Measurements from ENCODE around the gene TIMM22.

TIMM22 gene

DNA sequence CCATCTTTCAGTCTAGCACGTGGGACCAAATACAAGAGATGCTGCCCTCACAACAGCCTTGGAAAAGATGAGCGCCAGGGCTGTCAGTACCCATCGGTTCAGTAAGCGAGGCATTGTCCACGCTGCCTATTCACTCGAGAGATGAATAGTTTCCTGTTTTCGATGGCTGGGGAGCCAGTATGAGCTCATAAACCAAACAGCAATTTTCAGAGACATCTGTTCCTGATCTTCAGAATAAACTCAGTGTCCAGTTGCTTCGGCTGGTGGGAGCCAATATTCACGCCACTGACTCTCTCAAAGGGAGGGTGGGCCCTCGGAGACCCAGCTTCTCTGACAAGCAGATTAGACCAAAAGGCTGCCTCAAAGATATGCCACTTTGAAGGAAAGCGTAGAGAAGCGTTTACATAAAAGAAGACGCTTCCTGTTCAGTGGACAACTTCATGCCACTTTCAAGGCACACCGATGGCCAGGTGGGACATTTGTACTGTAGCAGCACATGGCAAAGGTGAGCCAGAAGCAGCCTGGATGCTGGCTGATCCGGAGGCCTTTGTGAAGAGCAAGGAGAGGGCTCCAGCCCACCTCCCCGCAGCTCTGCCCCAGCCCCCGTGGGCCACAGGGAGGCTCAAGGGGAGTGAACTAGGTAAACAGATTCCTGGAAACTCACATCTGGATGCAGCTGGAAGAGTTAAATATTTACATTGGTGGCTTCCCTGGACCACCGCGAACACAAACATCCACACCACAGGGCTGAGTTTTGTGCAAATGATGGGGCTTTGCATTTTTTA is 6.0 kb downstream of the TIMM22 start:
- no peak for DNase-seq (ENCODE audit: low read depth)

GRCh38 chr17:1003633-1003971 is 6.7 kb downstream of the TIMM22 start:
- DNase-seq (ENCODE audit: low read depth) = no peak

GRCh38 chr17:1003972-1004768 is 7.2 kb downstream of the TIMM22 start:
- DNase-seq (ENCODE audit: low read depth) = no peak

DNA sequence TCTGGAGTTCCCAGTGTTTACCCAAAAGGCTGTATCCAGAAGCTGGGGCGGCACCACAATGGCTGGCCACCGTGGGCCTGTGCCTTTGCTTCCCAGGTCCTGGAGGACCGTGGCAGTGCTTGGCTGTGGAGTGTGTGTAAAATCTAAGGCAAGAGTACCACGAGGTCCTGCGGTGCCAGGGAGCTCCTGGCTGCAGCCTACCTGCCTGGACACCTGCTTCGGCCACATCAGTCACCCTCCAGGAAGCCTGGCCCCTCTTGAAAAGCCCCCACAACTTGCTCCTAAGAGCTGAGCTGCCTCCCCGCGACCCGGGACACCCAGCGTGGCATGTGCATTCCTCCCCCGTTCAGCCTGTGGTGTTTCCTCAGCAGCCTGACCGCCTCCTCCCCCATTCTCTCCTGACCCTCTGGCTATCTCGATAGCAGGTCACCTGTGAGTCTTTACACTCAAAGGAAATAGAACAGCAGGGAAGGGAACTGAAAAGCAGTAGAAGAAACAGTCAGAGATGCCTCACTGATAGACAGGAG is 7.9 kb downstream of the TIMM22 start:
- DNase-seq (ENCODE audit: low read depth) = no peak

DNA sequence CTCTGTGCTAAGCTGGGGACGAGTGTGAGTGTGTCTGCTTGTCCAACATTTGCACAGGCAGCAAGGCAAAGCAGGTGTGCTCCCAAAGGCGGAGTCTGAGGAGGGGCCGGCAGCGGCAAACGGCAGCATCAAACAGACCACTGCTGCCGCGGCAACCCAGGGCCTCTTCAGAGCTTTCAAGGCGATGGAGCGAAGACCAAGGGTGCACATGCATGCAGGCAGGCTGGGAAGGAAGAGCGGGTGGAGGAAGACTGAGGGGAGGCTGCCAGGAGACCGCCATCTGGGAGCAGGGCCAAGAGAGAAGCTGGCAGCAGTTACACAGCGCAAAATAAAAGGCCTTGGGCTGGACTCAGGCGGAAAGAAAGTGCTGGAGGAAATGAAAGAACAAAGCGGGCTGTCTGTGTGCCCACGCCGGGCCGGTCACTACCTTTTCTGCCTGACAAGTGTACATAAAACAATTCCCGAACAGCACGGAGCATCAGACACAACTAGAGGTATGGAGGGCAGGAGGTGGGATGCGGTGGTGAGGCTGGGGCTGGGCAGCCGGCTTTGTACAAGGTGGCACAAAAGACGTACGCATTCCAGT is 8.5 kb downstream of the TIMM22 start:
- DNase-seq (ENCODE audit: low read depth) = no peak

- no peak for DNase-seq (ENCODE audit: low read depth)
Observed at GRCh38 chr17:1006054-1006453, 9.1 kb downstream of the TIMM22 start.

DNA sequence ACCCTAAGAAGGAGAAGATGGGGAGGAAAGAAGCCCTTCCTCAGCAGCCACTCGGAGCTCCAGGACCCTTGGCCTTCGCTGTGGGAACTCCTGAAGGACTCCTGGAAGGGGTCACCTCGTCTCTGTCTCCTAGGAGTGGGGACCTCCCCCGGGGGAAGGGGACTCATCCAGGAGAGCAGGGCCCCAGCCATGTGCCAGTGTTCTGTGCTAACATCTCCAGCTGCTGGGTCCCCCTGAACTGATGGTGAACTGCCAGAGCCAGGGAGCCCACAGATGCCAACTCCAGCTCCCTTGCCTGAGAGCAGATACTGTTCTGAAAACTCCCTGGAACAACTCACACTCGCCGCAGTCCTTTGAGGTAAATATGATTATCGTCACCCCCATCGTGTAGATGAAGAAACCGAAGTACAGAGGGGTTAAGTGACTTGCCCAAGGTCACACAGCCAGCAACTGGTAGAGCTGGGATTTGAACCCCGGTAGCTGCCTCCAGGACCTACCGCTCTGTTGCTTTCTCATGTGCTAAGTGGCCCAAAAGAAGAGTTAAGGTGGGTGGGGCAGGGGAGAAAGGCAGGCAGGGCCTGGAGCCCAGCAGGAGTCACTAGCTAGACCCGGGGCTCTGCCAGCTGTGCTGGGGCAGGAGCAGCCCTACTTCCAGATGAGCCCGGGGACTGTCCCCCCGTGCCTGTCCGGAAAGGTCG is 10.5 kb downstream of the TIMM22 start:
- DNase-seq (ENCODE audit: low read depth) = no peak

GRCh38 chr17:1008008-1008761 is 11.3 kb downstream of the TIMM22 start:
- no peak for DNase-seq (ENCODE audit: low read depth)

DNA sequence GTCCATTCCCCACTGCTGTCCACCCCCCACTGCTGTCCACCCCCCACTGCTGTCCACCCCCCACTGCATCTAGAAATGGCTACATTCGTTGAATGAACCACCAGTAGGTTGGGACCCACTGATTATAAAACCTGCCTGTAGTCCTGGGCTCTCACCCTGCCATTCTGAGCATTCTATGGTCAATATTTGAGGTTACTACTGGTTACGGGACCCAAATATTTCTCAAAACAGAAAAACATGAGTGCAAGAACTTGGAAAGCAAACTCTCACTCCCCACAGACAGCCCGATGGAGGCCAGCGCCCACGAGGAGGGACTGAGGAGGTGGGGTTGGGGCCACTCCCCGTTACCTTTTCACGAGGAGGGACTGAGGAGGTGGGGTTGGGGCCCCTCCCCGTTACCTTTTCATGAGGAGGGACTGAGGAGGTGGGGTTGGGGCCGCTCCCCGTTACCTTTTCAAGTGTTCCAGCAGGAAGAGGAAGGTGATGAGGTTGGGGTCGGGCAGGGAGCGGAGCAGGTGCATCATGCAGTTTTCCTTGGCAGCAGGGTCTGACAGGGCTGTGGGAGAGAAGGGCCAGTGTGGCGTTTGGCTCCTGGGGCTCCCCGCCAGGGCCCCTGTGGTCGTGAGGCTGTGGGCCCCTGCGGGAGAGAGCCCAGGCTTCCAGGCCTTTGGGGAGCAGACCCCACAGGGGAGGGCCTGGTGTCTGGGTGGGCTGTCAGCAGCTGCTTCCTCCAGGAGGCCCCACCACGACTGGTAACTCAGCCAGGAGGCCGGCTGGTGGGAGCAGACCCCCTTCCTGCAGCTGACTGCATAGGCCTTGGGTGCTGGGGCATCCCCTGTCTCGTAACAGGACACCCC is 12.5 kb downstream of the TIMM22 start:
- no peak for DNase-seq (ENCODE audit: low read depth)

GRCh38 chr17:1010086-1010450 is 13.1 kb downstream of the TIMM22 start:
- no peak for DNase-seq (ENCODE audit: low read depth)

DNA sequence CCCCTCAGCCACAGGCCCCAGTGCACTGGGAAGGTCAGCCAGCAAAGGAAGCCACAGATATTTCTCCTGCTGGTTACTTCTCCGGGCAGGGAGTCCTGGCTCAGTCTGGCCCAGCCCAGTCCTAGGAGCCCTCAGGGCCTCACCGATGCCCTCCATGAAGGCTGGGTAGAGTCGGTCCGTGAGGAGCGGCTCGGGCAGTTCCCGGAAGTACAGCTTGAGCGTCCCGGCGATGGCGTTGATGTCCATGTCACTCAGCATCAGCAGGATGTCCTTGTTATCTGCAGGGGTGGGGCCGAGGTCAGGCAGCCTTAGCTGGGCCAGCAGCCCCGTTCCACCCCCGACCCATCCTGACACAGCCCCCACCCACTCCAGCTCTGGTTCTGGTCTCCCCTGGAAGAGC is 13.7 kb downstream of the TIMM22 start:
- DNase-seq (ENCODE audit: low read depth) = no peak

- DNase-seq (ENCODE audit: low read depth) = no peak
Observed at GRCh38 chr17:1011138-1011537, 14.2 kb downstream of the TIMM22 start.

DNA sequence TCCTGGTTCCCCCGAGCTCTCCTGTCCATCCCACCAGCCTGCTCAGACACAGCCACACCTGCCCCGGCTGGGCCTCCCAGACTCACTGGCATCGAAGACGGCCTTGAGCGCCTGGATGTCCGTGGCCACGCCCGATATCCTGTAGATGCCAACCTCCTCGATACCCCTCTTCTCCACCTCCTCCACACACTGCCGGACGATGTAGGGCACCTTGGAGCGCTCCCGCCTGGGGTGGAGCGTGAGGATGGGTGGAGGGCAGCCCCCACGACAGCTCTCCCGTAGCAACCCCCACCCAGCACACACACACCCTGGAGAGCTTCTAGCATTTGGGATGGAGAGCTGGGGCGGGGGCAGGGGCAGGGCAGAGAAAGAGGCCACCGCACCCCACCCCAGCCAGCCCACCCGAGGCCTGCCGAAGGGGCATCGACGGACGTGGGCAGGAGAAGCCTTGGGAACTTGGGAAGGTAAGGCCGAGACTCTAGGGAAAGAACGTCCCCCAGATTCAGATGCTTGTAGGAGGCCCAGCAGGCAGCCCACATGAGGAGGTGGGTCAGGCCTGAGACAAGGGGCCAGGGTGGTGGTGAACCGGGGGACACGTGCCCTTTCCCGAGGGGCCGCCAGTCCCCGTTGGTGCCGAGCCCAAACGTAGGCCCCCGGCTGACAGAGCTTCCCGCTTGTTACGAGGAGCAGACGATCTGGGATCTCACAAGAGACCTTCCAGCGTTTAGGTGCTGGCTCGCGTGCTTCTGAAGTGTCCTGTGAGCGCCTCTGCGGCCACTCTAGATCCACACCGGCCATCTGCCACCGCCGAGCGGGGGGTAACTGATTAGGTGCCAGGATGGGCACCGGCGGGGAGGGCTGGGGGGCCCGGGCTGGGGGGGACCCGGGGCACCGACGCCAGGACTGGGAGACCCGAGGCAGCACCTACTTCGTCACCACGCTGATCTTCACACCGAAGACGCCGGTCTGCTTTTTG is 15.1 kb downstream of the TIMM22 start:
- no peak for DNase-seq (ENCODE audit: low read depth)

DNA sequence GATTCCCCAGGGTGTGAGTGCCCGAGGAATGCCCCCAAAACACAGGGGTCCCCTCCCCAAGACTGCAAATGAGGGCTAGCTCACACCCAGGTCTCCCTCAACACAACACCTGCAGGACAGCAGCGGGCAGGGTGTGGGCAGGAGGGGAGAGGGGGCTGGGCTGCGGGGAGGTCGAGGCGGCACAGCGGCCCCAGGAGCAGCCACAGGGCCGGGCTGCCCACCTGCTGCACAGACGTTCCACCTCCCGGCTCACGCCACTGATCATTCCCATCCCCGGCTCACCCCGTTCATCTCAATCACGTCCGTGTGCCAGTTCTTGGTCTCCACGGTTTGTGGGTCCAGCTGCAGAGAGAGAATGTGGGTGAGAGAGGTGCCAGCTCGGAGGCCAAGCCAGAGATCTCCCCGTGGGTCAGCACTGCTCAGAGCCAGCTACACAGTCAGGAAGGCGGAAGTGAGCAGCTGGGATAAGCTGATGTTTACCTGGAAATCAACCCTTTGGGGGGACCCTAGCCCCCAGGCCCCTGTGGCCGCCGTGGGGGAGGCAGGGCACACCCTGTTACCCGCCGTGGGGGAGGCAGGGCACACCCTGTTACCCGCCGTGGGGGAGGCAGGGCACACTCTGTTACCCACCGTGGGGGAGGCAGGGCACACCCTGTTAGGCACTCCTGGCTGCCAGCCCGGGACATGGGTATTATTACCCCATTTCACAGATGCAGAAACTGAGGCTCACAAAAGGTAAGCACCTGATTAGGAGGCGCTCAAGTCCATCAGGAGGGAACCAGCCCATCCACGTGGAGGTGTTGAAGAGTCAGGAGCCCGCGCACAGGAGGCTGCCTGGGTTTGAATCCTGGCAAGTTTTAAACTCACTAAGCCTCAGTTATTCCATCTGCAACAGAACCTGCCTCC is 16.1 kb downstream of the TIMM22 start:
- DNase-seq (ENCODE audit: low read depth) = no peak

- no peak for DNase-seq (ENCODE audit: low read depth)
Observed at GRCh38 chr17:1013729-1014090, 16.8 kb downstream of the TIMM22 start.

DNA sequence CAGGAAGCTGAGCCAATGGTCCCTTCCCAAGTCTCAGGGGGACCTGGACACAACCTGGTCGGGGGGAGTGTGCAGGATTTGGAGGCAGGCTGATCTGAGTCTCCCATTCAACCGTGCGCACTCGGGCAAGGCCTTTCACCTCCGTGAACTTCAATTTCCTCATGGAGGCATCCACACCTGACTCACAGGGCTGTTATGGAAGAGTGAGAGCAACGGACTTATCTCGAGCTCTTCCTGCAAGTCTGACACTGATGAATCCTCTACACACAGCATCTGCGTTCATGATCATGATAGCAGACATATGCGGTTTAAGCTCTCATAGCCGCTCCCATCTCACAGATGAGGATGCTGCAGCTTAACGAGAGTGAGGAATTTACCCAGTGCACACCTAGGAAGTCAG is 21.6 kb downstream of the TIMM22 start:
- DNase-seq (ENCODE audit: low read depth) = no peak

DNA sequence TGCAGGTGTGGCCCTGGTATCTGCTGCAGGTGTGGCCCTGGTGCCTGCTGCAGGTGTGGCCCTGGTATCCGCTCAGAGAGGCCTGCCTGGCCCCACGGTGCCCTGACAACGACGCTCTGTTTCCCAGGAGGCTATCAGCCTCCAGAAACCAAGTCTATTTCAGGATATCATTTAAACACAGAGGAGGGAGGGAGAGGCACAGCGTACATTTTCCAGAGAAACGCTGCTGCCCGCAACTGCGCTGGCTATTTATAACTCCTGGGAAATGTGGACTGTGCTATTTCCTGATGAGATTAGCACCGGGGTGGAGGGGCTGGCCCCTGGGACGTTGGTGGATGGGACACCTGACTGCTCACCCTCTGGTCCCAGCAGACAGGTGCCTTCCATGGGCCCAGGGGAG is 22.5 kb downstream of the TIMM22 start:
- DNase-seq (ENCODE audit: low read depth) = no peak

DNA sequence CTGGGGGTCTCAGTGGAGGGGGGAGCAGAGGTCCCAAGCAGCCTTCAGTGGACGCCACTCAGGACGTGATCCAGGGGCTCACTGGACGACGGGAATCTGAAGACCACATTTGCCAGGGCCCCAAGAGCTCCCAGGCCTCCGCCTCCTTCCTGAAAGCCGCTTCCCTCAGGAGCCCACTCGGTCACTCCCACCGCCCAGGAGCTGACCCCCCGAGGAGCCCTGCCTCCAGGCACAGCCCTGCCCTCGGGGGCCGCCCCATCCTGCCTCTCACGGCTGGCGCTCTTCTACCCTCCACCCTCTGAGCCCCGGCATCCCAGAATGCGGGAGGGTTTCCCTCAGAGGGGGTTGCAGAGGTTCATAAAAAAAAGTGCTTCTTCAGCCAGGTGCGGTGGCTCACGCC is 24.2 kb downstream of the TIMM22 start:
- DNase-seq (ENCODE audit: low read depth) = no peak

Data from non-pigmented ciliary epithelial cell (primary cell).